HEK293 (cell line): ENCODE results near the gene PMF1.
"Not testable (repeated sequence)": the region's sequence is repeated elsewhere in the genome, so short reads cannot be mapped to it uniquely, and the experiment has no call there.

Source experiments
- CTCF ChIP-seq: fragments of 450-650 bp; formaldehyde crosslinking; IDR thresholded peaks from 2 replicates; pipeline ENCODE4 v1.5.1; 2016; ENCODE audit warnings: missing biosample characterization, missing genetic modification characterization
- GLI4 ChIP-seq: fragments of 450-650 bp; formaldehyde crosslinking; IDR thresholded peaks from 2 replicates; pipeline ENCODE4 v1.5.1; 2016; ENCODE audit warnings: missing biosample characterization, missing genetic modification characterization
- KLF16 ChIP-seq: fragments of 450-650 bp; formaldehyde crosslinking; IDR thresholded peaks from 2 replicates; pipeline ENCODE4 v1.5.1; 2017; ENCODE audit warnings: missing biosample characterization, missing genetic modification characterization
- OSR2 ChIP-seq: fragments of 450-650 bp; formaldehyde crosslinking; IDR thresholded peaks from 2 replicates; pipeline ENCODE4 v1.5.1; 2016; ENCODE audit warnings: missing biosample characterization, missing genetic modification characterization
- YY1 ChIP-seq: fragments of 450-650 bp; formaldehyde crosslinking; IDR thresholded peaks from 2 replicates; pipeline ENCODE4 v1.5.1; 2018; ENCODE audit warnings: missing biosample characterization, missing genetic modification characterization
- ZBTB20 ChIP-seq: fragments of 450-650 bp; formaldehyde crosslinking; IDR thresholded peaks from 2 replicates; pipeline ENCODE4 v1.5.1; 2016; ENCODE audit warnings: missing biosample characterization, missing genetic modification characterization
- ZNF274 ChIP-seq, 2 experiments: fragments of 200-500 bp in 1 of 2; fragments of 450-650 bp in 1 of 2; sonication (Bioruptor generic) in 1 of 2; formaldehyde crosslinking in 1 of 2; IDR thresholded peaks; 2 replicates each; pipeline versions ENCODE4 v1.5.1 to v1.6.1; 2014 to 2016; ENCODE audit warnings: borderline replicate concordance in 1 of 2, inconsistent platforms in 1 of 2, low read length in 1 of 2, missing biosample characterization in 1 of 2, missing genetic modification characterization in 1 of 2
- ZNF398 ChIP-seq: fragments of 450-650 bp; formaldehyde crosslinking; IDR thresholded peaks from 2 replicates; pipeline ENCODE4 v1.5.1; 2017; ENCODE audit warnings: missing biosample characterization, missing genetic modification characterization
- ZNF513 ChIP-seq: fragments of 450-650 bp; IDR thresholded peaks from 2 replicates; pipeline ENCODE4 v1.5.1; 2018; ENCODE audit warnings: missing biosample characterization, missing genetic modification characterization
- ZNF558 ChIP-seq: fragments of 450-650 bp; formaldehyde crosslinking; IDR thresholded peaks from 2 replicates; pipeline ENCODE4 v1.5.1; 2016; ENCODE audit warnings: missing biosample characterization, missing genetic modification characterization
- ZNF624 ChIP-seq: fragments of 450-650 bp; formaldehyde crosslinking; IDR thresholded peaks from 2 replicates; pipeline ENCODE4 v1.5.1; 2017; ENCODE audit warnings: missing biosample characterization, missing genetic modification characterization
- TF ChIP-seq, protein P1 (sequence below): fragments of 450-650 bp; formaldehyde crosslinking; IDR thresholded peaks from 2 replicates; pipeline ENCODE4 v1.5.1; 2016; ENCODE audit warnings: missing biosample characterization, missing genetic modification characterization

DNA sequence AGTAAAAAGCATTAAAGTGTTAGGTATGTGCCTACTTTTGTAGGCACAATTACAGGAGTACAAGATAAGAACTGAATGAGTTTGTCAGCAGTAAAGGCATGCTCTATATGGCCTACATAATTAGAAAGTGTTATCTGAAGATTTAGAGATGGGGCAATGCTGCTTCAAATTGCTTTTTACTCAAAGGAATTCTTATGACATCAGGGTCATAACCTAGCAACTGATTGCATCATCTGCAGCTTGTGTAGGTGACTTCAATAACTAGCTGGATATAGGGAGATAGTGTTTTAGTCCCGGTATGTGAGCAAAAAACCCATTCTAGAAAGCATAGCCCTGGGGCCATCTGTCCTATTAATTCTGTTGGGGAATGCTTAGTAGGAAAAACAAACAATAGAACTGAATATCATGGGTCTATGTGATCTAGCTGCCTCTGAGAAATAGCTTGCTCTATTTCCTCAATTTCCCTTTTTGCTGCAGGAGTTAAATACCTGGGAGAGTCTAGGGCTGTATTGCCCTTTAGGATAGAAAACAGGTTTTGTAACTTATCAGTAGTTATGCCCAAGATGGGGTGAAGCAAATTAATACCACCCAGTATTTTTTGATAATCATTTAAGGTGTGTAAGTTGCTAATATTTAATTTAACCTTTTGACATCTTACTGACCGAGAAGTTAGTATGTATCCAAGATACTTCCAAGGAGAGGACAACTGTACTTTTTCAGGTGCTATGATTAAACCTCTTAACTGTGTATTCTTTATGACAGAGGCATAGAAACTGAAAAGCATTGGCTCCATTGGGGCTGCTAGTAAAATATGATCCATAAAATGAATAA is 26.2 kb upstream of the PMF1 start:
- not testable (repeated sequence) for TF ChIP-seq OSR2 (tag by site-specific recombination); KLF16 (tag by site-specific recombination); ZBTB20 (tag by site-specific recombination); CTCF (tag by site-specific recombination); ZNF624 (tag by site-specific recombination); GLI4 (tag by site-specific recombination); ZNF558 (tag by site-specific recombination); ZNF398 (tag by site-specific recombination); ZNF274 (IDR thresholded peaks at IDR 0.05; ENCODE audit: low read length); ZNF274 (tag by site-specific recombination; IDR thresholded peaks at IDR 0.05; ENCODE audit: borderline replicate concordance); ZNF513 (tag by site-specific recombination); YY1 (tag by site-specific recombination)
- TF ChIP-seq, protein P1, sequence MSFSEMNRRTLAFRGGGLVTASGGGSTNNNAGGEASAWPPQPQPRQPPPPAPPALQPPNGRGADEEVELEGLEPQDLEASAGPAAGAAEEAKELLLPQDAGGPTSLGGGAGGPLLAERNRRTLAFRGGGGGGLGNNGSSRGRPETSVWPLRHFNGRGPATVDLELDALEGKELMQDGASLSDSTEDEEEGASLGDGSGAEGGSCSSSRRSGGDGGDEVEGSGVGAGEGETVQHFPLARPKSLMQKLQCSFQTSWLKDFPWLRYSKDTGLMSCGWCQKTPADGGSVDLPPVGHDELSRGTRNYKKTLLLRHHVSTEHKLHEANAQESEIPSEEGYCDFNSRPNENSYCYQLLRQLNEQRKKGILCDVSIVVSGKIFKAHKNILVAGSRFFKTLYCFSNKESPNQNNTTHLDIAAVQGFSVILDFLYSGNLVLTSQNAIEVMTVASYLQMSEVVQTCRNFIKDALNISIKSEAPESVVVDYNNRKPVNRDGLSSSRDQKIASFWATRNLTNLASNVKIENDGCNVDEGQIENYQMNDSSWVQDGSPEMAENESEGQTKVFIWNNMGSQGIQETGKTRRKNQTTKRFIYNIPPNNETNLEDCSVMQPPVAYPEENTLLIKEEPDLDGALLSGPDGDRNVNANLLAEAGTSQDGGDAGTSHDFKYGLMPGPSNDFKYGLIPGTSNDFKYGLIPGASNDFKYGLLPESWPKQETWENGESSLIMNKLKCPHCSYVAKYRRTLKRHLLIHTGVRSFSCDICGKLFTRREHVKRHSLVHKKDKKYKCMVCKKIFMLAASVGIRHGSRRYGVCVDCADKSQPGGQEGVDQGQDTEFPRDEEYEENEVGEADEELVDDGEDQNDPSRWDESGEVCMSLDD (tag by site-specific recombination): not testable (repeated sequence)
